Left ventricle myocardium inferior (tissue), 1 donor: ENCODE results near the gene CPNE4. TPM values are rescaled to one million over a fixed set of nuclear protein-coding genes. Genes with fewer than 3 reads are reported as not detected.

ENCODE experiments used
- DNase-seq: peaks from one replicate; pipeline ENCODE4 v3.0.0-alpha.2; 2020
- H3K27ac ChIP-seq: fragments of 200-600 bp; replicated peaks from 2 replicates; pipeline ENCODE4 v1.8.0; 2021
- H3K27me3 ChIP-seq: fragments of 200-600 bp; 2 replicates; pipeline ENCODE4 v1.8.0; 2021; ENCODE audit warnings: low read depth
- H3K36me3 ChIP-seq: fragments of 200-600 bp; 2 replicates; pipeline ENCODE4 v1.8.0; 2021
- H3K4me1 ChIP-seq: fragments of 200-600 bp; 2 replicates; pipeline ENCODE4 v1.8.0; 2021
- H3K4me3 ChIP-seq: fragments of 200-600 bp; 2 replicates; pipeline ENCODE4 v1.8.0; 2021; ENCODE audit warnings: mild to moderate bottlenecking, moderate library complexity
- H3K9me3 ChIP-seq: fragments of 200-600 bp; replicated peaks from 2 replicates; pipeline ENCODE4 v1.8.0; 2021
- CTCF ChIP-seq: fragments of 200-600 bp; IDR thresholded peaks from 2 replicates; pipeline ENCODE4 v1.8.0; 2021; ENCODE audit warnings: antibody characterized with exemption, mild to moderate bottlenecking, borderline replicate concordance
- intact Hi-C: fragments of 100-400 bp; cut with micrococcal nuclease; formaldehyde crosslinking; loops from one replicate; pipeline ENCODE4 v1.11.0; 2022
- total RNA-seq: library from RNA; stranded (reverse); fragmentation: NEBNext Ultra II Directional; extraction: Animal tissue kit (Norgen Biotek cat#: 25700); gene quantifications from one replicate; pipeline ENCODE4 v1.2.1, GENCODE V29; 2021
- donor health status: DM: no; HTN: yes; CAD: no; lungs with severe emphysema.

The CPNE4 gene
- total RNA-seq, 1 donor from 2014 or later = 17.9 TPM

- H3K27ac ChIP-seq = no peak overlapping the region
- no peak for TF ChIP-seq CTCF
- H3K36me3 ChIP-seq = no peaks in the 10 kb centered on the region
- intact Hi-C loops = no loop called here
- no peaks in the 10 kb centered on the region for H3K4me1 ChIP-seq
- no peak for DNase-seq
- H3K27me3 ChIP-seq = no peaks in the 10 kb centered on the region
- H3K4me3 ChIP-seq = no peak overlapping the region
- H3K9me3 ChIP-seq = no peaks in the 10 kb centered on the region
Observed at GRCh38 chr3:131702146-131702545, 332.7 kb downstream of the CPNE4 start.

GRCh38 chr3:131701153-131701770 lies 333.6 kb downstream of the CPNE4 start:
- no peak overlapping the region for H3K27ac ChIP-seq
- DNase-seq = no peak
- H3K4me3 ChIP-seq = no peak overlapping the region
- intact Hi-C loops = no loop called here
- no peaks in the 10 kb centered on the region for H3K9me3 ChIP-seq
- no peaks in the 10 kb centered on the region for H3K4me1 ChIP-seq
- TF ChIP-seq CTCF = no peak
- no peaks in the 10 kb centered on the region for H3K36me3 ChIP-seq
- H3K27me3 ChIP-seq = no peaks in the 10 kb centered on the region

GRCh38 chr3:131699001-131699400 lies 335.8 kb downstream of the CPNE4 start:
- H3K9me3 ChIP-seq = no peaks in the 10 kb centered on the region
- no peaks in the 10 kb centered on the region for H3K27me3 ChIP-seq
- TF ChIP-seq CTCF = no peak
- intact Hi-C loops = no loop called here
- no peaks in the 10 kb centered on the region for H3K4me1 ChIP-seq
- no peak overlapping the region for H3K4me3 ChIP-seq
- no peaks in the 10 kb centered on the region for H3K36me3 ChIP-seq
- H3K27ac ChIP-seq = no peak overlapping the region
- DNase-seq = no peak

DNA sequence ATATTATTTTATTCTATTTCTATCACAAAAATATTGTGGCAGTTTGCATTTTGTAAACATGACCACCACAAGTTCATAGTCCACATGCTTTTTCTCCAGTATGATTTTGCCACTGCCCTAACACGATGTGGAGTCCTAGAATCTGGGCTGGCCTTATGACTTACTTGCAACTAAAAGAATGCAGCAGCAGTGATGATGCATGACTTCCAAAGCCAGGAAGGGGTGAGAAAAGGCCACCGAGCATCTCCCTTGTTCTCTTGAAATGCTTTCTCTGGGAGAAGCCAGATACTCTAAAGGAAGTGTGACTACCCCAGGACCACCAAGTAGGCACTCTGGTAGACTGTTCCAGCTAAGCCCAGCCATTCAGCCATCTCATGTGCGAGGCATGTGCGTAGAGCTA lies 340.4 kb downstream of the CPNE4 start:
- H3K27ac ChIP-seq = no peak overlapping the region
- no peaks in the 10 kb centered on the region for H3K36me3 ChIP-seq
- no peaks in the 10 kb centered on the region for H3K27me3 ChIP-seq
- no peak for TF ChIP-seq CTCF
- intact Hi-C loops = no loop called here
- no peaks in the 10 kb centered on the region for H3K9me3 ChIP-seq
- H3K4me1 ChIP-seq = no peaks in the 10 kb centered on the region
- DNase-seq = no peak
- H3K4me3 ChIP-seq = no peak overlapping the region

DNA sequence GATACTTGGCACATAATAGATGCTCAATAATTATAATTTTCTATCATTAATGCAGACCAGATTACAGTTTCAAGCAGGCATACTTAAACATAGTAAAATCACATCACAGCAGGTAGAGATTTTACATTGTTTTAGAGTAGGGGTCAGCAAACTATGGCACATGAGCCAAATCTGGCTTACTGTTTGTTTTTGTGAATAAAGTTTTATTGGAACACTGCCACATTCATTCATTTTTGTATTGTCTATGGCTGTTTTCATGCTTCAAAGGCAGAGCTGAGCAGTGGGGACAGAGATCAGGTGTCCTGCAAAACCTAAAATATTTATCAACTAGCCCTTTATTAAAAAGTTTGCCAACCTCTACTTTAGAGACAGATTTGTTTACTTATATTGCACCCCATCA lies 342.5 kb downstream of the CPNE4 start:
- no peaks in the 10 kb centered on the region for H3K4me1 ChIP-seq
- H3K9me3 ChIP-seq = no peaks in the 10 kb centered on the region
- no peak for DNase-seq
- H3K27me3 ChIP-seq = no peaks in the 10 kb centered on the region
- no peaks in the 10 kb centered on the region for H3K36me3 ChIP-seq
- no peak overlapping the region for H3K27ac ChIP-seq
- H3K4me3 ChIP-seq = no peak overlapping the region
- intact Hi-C loops = no loop called here
- no peak for TF ChIP-seq CTCF
